HepG2 (cell line): ENCODE results near the gene MARS1. TPM values are rescaled to one million over a fixed set of nuclear protein-coding genes. Genes with fewer than 3 reads are reported as not detected.

Source experiments
- ARID4A ChIP-seq: sonication (generic); formaldehyde crosslinking; IDR thresholded peaks from 2 replicates; pipeline ENCODE4 v1.5.0; 2020; ENCODE audit warnings: mild to moderate bottlenecking, missing genetic modification reagents, borderline replicate concordance
- CHCHD3 ChIP-seq: sonication (generic); formaldehyde crosslinking; IDR thresholded peaks from 2 replicates; pipeline ENCODE4 v1.8.0; 2022; ENCODE audit warnings: mild to moderate bottlenecking, missing genetic modification reagents, moderate library complexity
- HOXA3 ChIP-seq: sonication (generic); formaldehyde crosslinking; IDR thresholded peaks from 2 replicates; pipeline ENCODE4 v1.5.0; 2020; ENCODE audit warnings: missing genetic modification reagents
- NFATC3 ChIP-seq: sonication (generic); formaldehyde crosslinking; IDR thresholded peaks from 2 replicates; pipeline ENCODE4 v1.5.1; 2020; ENCODE audit warnings: mild to moderate bottlenecking, missing genetic modification reagents
- SMARCC2 ChIP-seq: fragments of 450-650 bp; IDR thresholded peaks from 2 replicates; pipeline ENCODE4 v1.6.1; 2017; ENCODE audit warnings: antibody characterized with exemption, mild to moderate bottlenecking
- TCF12 ChIP-seq, 2 experiments: fragments of 450-650 bp in 1 of 2; sonication (generic) in 1 of 2; formaldehyde crosslinking in 1 of 2; IDR thresholded peaks; 2 replicates each; pipeline versions ENCODE4 v1.6.1 to v1.8.0; 2017 to 2022; ENCODE audit warnings: antibody characterized with exemption in 1 of 2, mild to moderate bottlenecking in 1 of 2, missing genetic modification reagents in 1 of 2, moderate library complexity in 1 of 2
- TFDP2 ChIP-seq: sonication (generic); formaldehyde crosslinking; IDR thresholded peaks from 2 replicates; pipeline ENCODE4 v1.4.0; 2020; ENCODE audit warnings: missing genetic modification reagents
- WIZ ChIP-seq: sonication (generic); formaldehyde crosslinking; IDR thresholded peaks from 2 replicates; pipeline ENCODE4 v1.5.1; 2020; ENCODE audit warnings: mild to moderate bottlenecking, missing genetic modification reagents
- ZBTB39 ChIP-seq: sonication (generic); formaldehyde crosslinking; IDR thresholded peaks from 2 replicates; pipeline ENCODE4 v1.5.0; 2020; ENCODE audit warnings: missing genetic modification reagents
- ZBTB7A ChIP-seq: sonication (generic); formaldehyde crosslinking; IDR thresholded peaks from 2 replicates; pipeline ENCODE4 v1.8.0; 2022; ENCODE audit warnings: mild to moderate bottlenecking, missing genetic modification reagents
- ZFP62 ChIP-seq: sonication (generic); formaldehyde crosslinking; IDR thresholded peaks from 2 replicates; pipeline ENCODE4 v1.4.0; 2020; ENCODE audit warnings: missing genetic modification reagents
- ZFYVE20 ChIP-seq: sonication (generic); formaldehyde crosslinking; IDR thresholded peaks from 2 replicates; pipeline ENCODE4 v1.8.0; 2023; ENCODE audit warnings: low read depth, mild to moderate bottlenecking, moderate library complexity, missing genetic modification reagents, borderline replicate concordance
- ZMYM4 ChIP-seq: sonication (generic); formaldehyde crosslinking; IDR thresholded peaks from 2 replicates; pipeline ENCODE4 v1.8.1; 2023; ENCODE audit warnings: mild to moderate bottlenecking, missing genetic modification reagents
- ZNF12 ChIP-seq: sonication (generic); formaldehyde crosslinking; IDR thresholded peaks from 2 replicates; pipeline ENCODE4 v1.5.0; 2020; ENCODE audit warnings: missing genetic modification reagents
- ZNF275 ChIP-seq: sonication (generic); formaldehyde crosslinking; IDR thresholded peaks from 2 replicates; pipeline ENCODE4 v1.8.0; 2022; ENCODE audit warnings: missing genetic modification reagents, mild to moderate bottlenecking, inconsistent platforms, borderline replicate concordance
- ZNF552 ChIP-seq: sonication (generic); formaldehyde crosslinking; IDR thresholded peaks from 2 replicates; pipeline ENCODE4 v1.9.0; 2022; ENCODE audit warnings: missing genetic modification reagents, mild to moderate bottlenecking, borderline replicate concordance
- ZNF619 ChIP-seq: sonication (generic); formaldehyde crosslinking; IDR thresholded peaks from 2 replicates; pipeline ENCODE4 v1.4.0; 2020; ENCODE audit warnings: mild to moderate bottlenecking, missing genetic modification reagents
- polyA plus RNA-seq, 8 experiments: library from polyadenylated mRNA; depleted of rRNA in 3 of 8; stranded (reverse) in 7 of 8; unstranded in 1 of 8; fragments of >200 nt; fragmentation: Illumina TruSeq in 4 of 8; extraction: Trizol in 4 of 8; gene quantifications; 2 replicates each; pipeline versions ENCODE4 v1.2.1 to v1.2.3, GENCODE V29; 2011 to 2016; ENCODE audit warnings: low read depth in 4 of 8, missing spikeins in 1 of 8, mixed read lengths in 1 of 8; ENCODE audit not compliant: insufficient read depth in 1 of 8
- total RNA-seq, 5 experiments: library from RNA; depleted of rRNA; stranded (reverse); fragments of >200 nt; fragmentation: Illumina TruSeq; extraction: Trizol; gene quantifications; 2 replicates each; pipeline ENCODE4 v1.2.3, GENCODE V29; 2016; ENCODE audit warnings: low read depth in 1 of 5

MARS1 gene
- total and polyA plus RNA-seq, 2 of the 13 experiments (the other 11 are each of a cell fraction or from before 2014, with no cell fraction given): 115 to 181 TPM

- no peak for TF ChIP-seq ZFYVE20 (CRISPR knock-in tag)
- TF ChIP-seq ZMYM4: peak; percentile 35; the same call in 1 of the 2 replicates
- TF ChIP-seq ZNF619 (CRISPR knock-in tag): no peak
- TF ChIP-seq SMARCC2: no peak
- no peak for TF ChIP-seq ZBTB39
- no peak for TF ChIP-seq TCF12 (IDR thresholded peaks at IDR 0.05)
- TF ChIP-seq TCF12 (CRISPR knock-in tag; IDR thresholded peaks at IDR 0.05): 0 out of 2 replicates have a peak, but pooled peaks have one; percentile 51
- no peak for TF ChIP-seq ZNF12 (CRISPR knock-in tag)
- TF ChIP-seq TFDP2 (CRISPR knock-in tag): 0 out of 2 replicates have a peak, but pooled peaks have one; percentile 35
- no peak for TF ChIP-seq WIZ (CRISPR knock-in tag)
- 0 out of 2 replicates have a peak, but pooled peaks have one; percentile 49 for TF ChIP-seq ZNF275 (CRISPR knock-in tag)
- peak; percentile 45; the same call in 1 of the 2 replicates for TF ChIP-seq ZBTB7A (CRISPR knock-in tag)
- peak; percentile 44 for TF ChIP-seq ARID4A
- no peak for TF ChIP-seq CHCHD3
- no peak for TF ChIP-seq ZNF552 (CRISPR knock-in tag)
- TF ChIP-seq ZFP62 (CRISPR knock-in tag): no peak
- peak; percentile 41; the same call in 1 of the 2 replicates for TF ChIP-seq HOXA3
- TF ChIP-seq NFATC3: no peak
These were observed 31.6 kb upstream of the MARS1 start (continued) for GRCh38 chr12:57456145-57456700.
